Head of caudate nucleus (tissue), 42 donors: Measurements from ENCODE around the gene CRIP3.

Experiments used
- DNase-seq, 42 donors: peaks; one replicate each; pipeline versions ENCODE4 v3.0.0 to v3.0.0-alpha.2; 2020 to 2021; ENCODE audit warnings: mixed read lengths in 7 of 42
- intact Hi-C: fragments of 100-400 bp; cut with DNase I; formaldehyde crosslinking; loops from one replicate; pipeline ENCODE4 v1.15.0; 2022

CRIP3 gene

DNA sequence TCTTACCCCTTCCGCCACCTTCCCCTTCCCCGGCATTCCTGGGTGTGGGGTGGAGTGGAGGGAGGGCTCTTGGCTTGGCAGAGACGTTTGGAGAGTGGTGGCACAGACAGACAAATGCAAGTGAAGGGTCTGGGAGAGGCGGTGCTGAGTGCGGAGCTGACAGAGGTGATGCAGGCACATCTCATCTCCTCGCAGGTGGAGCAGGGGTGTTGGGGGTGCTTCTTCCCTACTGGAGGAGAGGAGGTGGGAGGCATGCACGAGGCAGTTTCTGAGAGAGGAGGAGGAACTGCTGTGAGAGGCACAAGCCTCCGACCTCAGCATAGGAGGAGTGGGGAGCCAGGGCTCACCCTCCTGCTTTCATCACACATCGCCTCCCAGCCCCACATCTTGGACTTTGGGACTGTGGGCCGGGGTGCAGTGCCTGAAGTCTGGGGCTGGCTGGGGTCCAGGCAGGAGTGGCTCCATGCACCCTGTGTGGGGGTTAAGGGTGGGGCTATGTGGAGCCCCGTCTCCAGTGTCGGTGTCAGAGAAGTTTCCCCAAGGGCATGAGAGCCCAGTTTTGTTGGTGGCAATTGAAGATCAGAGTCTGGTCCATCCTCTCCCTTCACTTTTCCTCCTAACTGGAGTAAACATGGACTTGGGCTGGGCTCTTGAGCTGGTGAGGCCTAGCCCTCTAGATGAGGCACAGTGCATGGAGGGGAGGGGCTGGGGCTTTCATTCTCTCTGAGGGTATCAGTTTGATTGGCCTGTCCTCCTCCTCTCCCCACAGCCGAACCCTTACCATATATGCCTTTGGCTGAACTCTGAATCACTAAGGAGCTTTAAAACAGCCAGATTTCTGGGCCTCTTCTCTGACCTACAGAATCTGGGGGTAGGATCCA is 30.7 kb downstream of the CRIP3 start:
- DNase-seq: peak in 27 of 42 donors; percentile 23 to 74 (median 49)
- intact Hi-C loops: no loop called here

DNA sequence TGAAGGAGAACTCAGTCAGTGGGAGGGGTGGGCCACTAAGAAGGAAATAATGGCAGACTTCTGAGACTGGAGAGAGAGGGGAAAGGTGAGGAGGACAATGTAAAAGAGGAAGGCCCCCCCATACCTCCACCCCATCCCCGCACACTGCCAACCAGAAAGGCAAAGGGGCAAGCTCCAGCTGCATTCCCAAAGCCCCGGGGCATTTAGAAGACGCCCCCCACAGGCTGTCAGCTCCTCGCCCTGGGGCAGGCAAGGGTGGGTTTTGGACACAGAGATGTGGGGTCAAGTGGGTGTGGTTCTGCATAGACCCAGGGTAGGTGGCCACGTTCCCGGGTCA is 31.4 kb downstream of the CRIP3 start:
- intact Hi-C loops: no loop called here
- no peak for DNase-seq

DNA sequence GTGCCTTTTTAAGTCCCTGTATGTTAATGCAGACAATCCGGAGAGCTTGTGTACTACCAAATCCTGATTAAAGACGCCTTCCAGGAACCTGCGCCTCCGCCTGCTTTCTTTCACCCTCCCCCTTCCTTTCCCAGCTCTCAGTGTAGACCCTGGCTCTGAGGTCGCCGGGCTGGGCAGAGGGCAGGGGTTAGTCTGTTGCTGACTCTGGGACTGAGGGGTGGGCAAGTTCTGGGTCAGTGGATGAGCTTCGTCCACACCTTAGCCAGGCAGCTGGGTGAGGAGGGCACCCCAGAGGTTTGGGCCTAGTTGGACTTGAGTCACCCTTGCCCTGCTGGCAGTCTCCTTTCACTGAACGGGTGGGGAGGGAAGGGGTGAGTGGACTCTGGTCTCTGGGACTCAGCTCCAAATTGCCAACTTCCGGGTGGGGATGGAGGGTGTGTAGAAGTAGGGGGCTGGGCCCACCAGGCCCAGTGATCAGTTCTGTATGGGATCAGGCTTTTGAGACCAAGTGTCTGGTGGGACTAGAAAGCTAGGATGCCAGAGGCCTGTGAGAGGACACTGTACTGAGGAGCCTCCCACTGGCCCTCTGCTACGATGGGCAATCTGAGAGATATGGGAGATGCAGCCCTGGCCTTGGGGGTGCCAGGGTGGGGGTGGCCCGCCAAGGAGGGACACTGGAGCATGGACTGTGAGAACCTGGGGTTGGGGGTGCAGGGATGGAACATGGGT is 31.9 kb downstream of the CRIP3 start:
- no peak for DNase-seq
- intact Hi-C loops: no loop called here

DNA sequence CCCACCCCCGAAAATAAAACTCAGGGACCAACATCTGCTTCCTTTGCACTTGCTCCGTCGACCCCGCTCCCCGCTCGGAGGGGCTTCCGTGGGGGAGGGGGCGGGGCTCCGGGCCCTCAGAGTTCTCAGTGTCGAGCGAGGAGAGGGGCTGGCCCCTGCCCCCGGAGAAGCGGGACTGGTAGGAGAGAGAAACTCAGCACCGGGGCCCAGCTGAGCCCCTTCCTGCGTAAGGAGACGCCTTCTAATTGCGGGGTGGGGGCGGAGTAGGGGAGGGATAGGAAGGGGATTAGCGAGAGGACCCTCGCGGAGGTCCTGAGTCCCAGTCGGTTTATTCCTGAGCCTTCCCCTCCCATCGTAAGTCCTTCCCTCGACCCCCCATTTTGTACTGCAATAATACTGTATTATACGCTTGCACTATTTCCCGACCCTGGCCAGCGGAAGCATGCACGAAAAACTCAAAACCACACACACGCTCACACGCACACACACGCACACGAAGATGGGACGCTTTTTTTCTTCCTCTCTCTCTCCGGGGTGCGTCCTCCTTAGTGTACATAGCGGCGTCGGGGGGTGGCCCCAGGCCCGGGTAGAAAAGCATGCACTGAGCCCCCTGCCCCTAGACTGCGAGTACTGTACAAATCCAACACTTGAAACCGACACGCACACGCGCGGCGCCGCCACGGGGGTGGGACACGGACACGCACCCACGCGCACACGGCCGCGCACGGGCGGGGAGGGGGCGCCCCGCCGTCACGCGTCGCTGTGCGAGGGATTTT is 32.6 kb downstream of the CRIP3 start:
- intact Hi-C loops: no loop called here
- peak in 2 of 42 donors; percentile 33 to 40 for DNase-seq

GRCh38 chr6:43274916-43275597 is 33.6 kb downstream of the CRIP3 start:
- DNase-seq: peak in 11 of 42 donors; percentile 15 to 58 (median 38)
- intact Hi-C loops: no loop called here

DNA sequence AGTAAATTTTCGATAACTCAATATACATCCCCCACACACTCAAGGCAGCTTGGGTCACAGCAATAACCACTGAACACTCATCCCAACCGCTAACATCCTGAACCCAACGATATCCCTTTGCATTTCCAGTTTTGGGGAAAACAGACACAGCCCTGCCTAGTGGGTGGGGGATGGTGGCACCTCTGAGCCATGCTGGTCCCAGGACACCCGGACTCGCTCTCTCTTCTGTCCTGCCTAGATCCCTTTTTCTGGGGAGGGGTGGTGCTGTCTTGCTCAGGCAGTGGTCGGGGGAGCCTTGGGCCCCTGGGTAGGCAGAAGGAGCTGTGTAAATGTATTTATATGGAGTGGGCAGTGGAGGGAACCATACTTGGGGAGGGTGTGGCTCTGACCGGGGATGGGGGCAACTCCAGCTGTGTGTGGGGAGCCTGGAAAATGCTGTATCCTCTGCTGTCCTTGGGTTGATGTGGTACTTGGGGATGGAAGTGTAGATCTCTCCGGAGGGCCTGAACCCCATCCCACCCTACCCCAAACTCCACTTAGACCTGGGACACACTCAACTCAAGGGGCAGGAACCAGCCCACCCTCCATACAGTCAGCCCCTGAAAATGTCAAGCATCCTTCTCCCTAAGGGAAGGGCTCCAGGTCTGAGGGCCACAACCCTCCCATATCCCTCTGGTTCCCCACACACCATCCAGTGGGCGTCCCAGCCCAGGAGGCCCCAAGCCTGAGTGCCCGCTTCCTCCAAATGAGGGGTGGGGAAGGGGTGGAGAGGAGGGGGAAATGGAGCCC is 34.3 kb downstream of the CRIP3 start:
- intact Hi-C loops: no loop called here
- no peak for DNase-seq

DNA sequence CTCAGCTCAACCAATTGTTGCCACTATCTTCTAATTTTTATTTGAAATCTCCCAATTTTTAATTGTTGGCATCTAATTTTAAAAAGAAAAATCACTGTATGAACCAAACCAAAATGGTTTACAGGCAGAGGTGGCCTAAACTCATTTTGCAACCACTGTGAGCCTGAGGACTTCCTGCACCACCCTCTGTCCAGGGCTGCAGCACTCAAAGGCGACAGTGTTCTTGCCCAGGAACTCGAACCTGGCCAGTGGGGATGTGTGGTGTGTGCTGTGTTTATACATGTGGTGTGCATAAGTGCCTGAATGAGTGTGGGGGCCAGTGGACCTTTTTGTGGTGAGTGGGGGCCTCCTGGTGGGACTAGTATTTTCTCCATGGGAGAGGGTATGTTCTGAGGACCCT is 34.9 kb downstream of the CRIP3 start:
- no peak for DNase-seq
- intact Hi-C loops: no loop called here

DNA sequence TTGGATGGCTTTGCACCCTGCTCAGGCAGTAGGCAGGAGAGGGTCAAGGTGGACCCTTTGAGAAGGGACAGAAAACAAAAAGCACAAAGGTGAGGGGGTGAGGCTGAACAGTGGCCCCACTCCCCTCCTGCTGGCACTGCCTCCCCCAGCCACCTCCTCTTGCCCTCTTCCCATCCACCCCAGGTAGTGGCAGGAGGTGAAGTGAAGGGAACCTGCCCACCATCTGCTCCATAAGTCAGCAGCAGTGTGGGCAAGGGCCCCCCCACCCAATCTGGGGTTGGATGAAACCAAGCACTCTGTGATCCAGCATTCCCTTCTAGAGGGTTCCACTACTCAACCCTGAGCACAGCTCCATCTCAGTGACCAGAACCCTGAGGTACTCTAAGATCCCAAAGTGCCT is 36.7 kb downstream of the CRIP3 start:
- no peak for DNase-seq
- intact Hi-C loops: no loop called here

- no peak for DNase-seq
- intact Hi-C loops: no loop called here
Measured at GRCh38 chr6:43271103-43271815, 37.4 kb downstream of the CRIP3 start.

- peak in 2 of 42 donors; percentile 42 to 47 for DNase-seq
- intact Hi-C loops: no loop called here
Measured at GRCh38 chr6:43269273-43270007, 39.2 kb downstream of the CRIP3 start.

GRCh38 chr6:43268782-43269272 is 39.8 kb downstream of the CRIP3 start:
- no peak for DNase-seq
- intact Hi-C loops: no loop called here

DNA sequence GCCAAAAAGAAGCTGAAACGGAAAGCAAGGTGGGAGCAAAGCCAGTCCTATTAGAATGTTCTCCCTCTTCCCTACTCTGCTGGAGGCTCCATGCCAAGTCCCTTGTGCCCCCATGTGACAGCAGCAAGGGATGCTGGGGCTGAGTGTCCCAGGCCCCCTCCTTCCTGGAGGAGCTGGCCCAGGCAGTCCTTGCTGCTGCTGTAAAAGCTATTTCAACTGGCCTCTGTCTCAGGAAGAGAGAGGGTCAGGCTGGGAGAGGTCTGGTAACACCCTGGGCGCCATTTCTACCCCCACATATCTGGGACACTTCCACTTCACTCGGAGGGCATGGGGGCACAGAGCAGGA is 40.3 kb downstream of the CRIP3 start:
- intact Hi-C loops: no loop called here
- DNase-seq: peak; percentile 42 to 89 (median 76)

GRCh38 chr6:43267619-43268354 is 40.8 kb downstream of the CRIP3 start:
- intact Hi-C loops: no loop called here

DNA sequence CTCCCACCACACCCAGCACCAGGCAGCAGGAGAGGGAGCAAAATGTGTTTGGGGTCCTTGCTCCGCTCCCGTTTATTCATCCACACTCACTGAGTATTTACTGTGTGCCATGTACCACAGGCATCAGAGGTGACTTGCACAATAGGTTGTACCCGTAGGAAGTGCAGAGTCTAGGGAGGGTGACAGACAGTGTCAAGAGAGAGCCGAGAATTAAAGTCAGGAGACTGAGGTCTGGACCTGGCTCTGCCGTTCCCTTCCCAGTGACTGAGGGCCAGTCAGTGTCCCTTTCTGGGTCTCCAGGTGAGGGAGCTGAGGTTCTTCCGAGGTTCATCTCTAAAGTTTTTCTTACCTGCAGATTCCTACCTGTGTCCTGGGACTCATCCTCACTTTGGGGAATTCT is 43.1 kb downstream of the CRIP3 start:
- DNase-seq: no peak
- intact Hi-C loops: no loop called here

More at GRCh38 chr6:43267619-43268354, 40.8 kb downstream of the CRIP3 start:
- DNase-seq: no peak

DNA sequence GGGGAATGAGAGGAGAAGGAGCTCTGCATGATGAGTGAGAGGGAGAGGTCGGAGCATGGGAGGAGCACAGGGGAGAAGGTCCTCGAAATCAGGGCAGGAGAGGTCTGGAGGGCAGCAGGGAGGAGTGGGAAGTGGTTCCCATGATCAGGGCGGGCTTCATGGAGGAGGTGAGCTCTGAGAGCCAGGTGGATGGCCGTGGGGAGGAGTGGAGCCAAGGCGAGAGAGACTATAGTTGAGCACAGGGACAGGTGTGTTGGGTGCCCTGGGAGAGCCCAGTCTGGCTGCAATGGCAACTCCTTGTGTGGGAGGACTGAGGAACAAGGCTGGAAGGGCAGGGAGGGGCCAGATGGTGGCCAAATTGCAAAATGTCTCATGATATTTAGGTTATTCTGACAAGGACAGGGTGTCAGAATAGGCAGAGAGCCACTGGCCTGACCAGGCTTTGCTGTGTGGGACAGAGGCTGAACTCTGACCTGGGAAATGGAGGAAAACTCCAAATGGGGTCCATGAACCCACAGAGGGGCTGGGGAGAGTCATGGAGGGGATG is 44.0 kb downstream of the CRIP3 start:
- intact Hi-C loops: no loop called here
- DNase-seq: no peak
